OCI-LY1 (cell line): ENCODE results near the gene RNF103.
"Not testable (repeated sequence)": the region's sequence is repeated elsewhere in the genome, so short reads cannot be mapped to it uniquely, and the experiment has no call there.

Experiments
- CTCF ChIP-seq: fragments of 200-600 bp; sonication (generic), shearing (Covaris generic); IDR thresholded peaks from 2 replicates; pipeline ENCODE4 v1.5.1; 2017; ENCODE audit warnings: mild to moderate bottlenecking, antibody characterized with exemption, low read length, moderate library complexity, mixed read lengths
- EZH2 ChIP-seq: fragments of 200-600 bp; sonication (generic), shearing (Covaris generic); IDR thresholded peaks from 2 replicates; pipeline ENCODE4 v1.8.0; 2017; ENCODE audit warnings: borderline replicate concordance, mixed run types, mild to moderate bottlenecking, antibody characterized with exemption, low read length, moderate library complexity, mixed read lengths

GRCh38 chr2:86589701-86590100 lies 34.0 kb downstream of the RNF103 start:
- not testable (repeated sequence) for TF ChIP-seq CTCF, EZH2
